B cell (primary cell): Measurements from ENCODE around the gene IRX6.

Experiments used
- EZH2 ChIP-seq: IDR thresholded peaks from 2 replicates; pipeline ENCODE4 v1.6.1; 2012; ENCODE audit warnings: borderline replicate concordance, low read depth, mild to moderate bottlenecking, moderate library complexity, low read length; ENCODE audit not compliant: insufficient read depth, poor library complexity, severe bottlenecking
- TF ChIP-seq, protein P1 (sequence below): fragments of 200-600 bp; IDR thresholded peaks from one replicate; pipeline ENCODE4 v1.8.0; 2022; ENCODE audit warnings: antibody characterized with exemption, mild to moderate bottlenecking

DNA sequence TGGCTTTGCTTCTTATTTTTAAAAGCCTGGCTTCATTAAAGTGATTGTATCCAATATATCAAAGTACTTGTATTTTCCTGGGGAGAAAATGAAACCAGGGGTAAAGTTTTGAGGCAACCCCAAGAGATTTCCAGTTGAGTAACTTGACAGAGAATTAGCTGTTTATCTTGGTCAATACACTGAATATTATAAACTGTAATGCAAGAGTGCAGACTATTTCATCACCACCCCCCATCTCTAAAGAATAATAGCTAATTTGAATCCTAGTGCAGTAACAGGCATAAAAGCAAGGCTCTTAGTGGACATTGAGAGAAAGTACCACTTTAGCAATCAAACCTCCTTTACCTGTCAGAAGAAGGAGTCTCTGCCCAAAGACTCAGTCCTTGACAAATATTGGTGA lies 27.0 kb downstream of the IRX6 start:
- TF ChIP-seq, protein P1, sequence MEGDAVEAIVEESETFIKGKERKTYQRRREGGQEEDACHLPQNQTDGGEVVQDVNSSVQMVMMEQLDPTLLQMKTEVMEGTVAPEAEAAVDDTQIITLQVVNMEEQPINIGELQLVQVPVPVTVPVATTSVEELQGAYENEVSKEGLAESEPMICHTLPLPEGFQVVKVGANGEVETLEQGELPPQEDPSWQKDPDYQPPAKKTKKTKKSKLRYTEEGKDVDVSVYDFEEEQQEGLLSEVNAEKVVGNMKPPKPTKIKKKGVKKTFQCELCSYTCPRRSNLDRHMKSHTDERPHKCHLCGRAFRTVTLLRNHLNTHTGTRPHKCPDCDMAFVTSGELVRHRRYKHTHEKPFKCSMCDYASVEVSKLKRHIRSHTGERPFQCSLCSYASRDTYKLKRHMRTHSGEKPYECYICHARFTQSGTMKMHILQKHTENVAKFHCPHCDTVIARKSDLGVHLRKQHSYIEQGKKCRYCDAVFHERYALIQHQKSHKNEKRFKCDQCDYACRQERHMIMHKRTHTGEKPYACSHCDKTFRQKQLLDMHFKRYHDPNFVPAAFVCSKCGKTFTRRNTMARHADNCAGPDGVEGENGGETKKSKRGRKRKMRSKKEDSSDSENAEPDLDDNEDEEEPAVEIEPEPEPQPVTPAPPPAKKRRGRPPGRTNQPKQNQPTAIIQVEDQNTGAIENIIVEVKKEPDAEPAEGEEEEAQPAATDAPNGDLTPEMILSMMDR = no peak
- no peak for TF ChIP-seq EZH2
